CD4-positive, alpha-beta T cell treated with Interferon alpha-2 for 1 hour (primary cell): Measurements from ENCODE around the gene TMEM273.
"Not testable (repeated sequence)": the region's sequence is repeated elsewhere in the genome, so short reads cannot be mapped to it uniquely, and the experiment has no call there.

ENCODE experiments used
- DNase-seq, 2 donors: peaks; one replicate each; pipeline ENCODE4 v3.0.0-alpha.2; 2020 to 2022

TMEM273 gene

GRCh38 chr10:49204119-49204518 is 15.9 kb upstream of the TMEM273 start:
- DNase-seq: no peak

DNA sequence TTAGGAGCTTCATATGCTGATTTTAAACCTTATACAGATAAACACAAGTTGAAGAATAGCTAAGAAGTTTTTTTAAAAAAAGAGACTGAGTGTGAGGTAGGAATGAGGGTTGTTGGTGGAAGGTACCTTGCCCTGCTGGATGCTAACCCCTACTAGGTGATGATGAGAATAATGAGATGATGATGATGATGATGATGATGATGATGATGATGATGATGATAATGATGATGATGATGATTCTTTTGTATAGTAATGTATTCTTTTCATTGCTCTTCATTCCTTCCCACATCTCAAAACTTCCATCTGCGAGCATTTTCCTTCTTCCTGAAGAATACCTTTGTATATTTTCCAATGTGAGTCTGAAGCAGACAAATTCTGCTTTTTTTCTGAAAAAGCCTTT is 14.1 kb upstream of the TMEM273 start:
- no peak for DNase-seq

- DNase-seq: no peak
Observed at GRCh38 chr10:49200854-49201253, 12.7 kb upstream of the TMEM273 start.

DNA sequence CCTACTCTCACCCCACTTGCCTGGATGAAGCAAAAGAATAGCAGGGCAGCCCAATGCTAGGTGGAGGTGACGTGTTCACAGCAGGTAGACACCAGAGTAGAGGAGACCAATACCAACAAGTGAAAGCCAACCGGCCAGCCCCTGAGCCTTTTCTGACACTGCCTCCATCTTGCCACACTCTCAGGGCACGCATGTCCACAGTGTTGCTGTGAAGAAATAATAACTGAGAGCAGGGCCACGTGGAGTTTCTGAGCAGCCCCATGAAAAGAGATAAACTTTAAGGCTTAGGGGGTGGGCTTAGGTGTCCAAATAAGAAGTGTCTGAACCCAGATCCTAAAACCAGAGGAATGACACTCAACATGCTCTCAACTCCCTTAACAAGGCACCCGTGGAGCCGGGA is 9.0 kb upstream of the TMEM273 start:
- DNase-seq: no peak

DNA sequence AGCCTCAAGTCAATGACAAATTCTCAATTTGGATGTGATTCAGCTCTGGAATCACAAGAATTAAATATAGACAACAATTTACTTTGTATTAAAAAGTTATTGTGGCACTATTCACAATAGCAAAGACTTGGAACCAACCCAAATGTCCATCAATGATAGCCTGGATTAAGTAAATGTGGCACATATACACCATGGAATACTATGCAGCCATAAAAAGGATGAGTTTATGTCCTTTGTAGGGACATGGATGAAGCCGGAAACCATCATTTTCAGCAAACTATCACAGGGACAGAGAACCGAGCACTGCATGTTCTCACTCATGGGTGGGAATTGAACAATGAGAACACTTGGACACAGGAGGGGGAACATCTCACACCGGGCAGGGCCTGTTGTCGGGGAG is 7.7 kb upstream of the TMEM273 start:
- DNase-seq: not testable (repeated sequence)

GRCh38 chr10:49194212-49194920 is 6.2 kb upstream of the TMEM273 start:
- peak in 1 of 2 donors; percentile 59 for DNase-seq

- no peak for DNase-seq
Observed at GRCh38 chr10:49191349-49191748, 3.2 kb upstream of the TMEM273 start.

DNA sequence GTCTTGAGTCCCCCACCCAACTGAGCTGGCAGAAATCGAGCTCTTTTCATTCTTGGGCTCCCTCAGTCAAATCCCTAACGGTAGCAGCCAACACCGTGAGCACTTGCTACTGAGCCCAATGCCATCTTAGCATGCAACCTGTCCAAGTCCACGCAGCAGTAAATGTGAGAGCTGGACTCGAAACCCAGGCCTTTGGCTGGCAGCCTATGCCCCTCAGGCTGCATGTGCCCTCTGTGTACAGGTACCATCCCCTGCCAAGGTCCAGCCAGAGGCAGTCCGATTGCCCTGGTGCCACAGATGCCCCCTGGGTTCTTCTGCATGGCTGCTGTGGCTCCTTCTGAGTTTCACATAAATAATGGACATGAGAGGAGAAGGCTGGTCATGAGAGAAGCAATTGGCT is 1.2 kb upstream of the TMEM273 start:
- DNase-seq: no peak

GRCh38 chr10:49187044-49187484 is 1.1 kb downstream of the TMEM273 start:
- no peak for DNase-seq

GRCh38 chr10:49186613-49187012 is 1.6 kb downstream of the TMEM273 start:
- DNase-seq: peak in 1 of 2 donors; percentile 11

DNA sequence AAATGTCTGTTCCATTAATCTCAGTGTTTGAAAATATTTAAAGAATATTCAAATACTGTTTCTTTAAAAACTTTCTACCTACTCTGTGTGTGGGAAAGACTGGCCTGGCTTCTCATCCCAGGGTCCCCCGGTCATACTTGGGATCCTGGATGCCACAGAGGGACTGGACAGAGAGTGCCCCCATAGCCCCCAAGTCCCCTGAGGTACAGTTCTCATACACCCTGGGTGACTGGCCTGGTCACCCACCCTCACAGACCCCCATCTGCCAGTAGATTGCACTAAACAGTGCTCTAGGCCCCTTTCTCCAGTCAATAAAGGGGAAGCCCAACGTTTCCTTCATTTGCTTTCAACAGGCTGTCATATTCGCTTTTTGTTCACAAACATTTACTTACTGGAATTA is 3.0 kb downstream of the TMEM273 start:
- no peak for DNase-seq

DNA sequence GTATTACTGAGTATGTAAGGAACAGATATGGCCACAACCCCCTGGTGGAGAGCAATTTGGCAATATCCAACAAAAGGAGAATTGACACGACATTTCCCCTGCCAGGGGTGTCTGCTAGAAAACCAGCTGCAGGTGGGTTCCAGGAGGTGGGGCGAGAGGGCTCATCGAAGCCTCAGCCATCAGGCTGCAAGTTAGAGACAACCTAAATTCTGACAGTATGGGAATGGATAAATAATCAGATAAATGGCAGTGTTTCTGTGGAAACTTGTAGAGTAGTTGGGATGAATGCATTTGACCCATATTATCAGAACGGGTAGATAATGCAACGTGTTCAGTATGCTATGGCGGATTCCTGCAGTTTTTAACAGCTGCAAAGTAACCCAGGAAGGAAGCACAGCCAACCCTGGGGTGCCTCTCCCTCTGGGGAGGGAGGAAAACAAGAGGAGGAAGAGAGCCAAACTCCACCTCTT is 3.5 kb downstream of the TMEM273 start:
- DNase-seq: peak in 1 of 2 donors; percentile 18

DNA sequence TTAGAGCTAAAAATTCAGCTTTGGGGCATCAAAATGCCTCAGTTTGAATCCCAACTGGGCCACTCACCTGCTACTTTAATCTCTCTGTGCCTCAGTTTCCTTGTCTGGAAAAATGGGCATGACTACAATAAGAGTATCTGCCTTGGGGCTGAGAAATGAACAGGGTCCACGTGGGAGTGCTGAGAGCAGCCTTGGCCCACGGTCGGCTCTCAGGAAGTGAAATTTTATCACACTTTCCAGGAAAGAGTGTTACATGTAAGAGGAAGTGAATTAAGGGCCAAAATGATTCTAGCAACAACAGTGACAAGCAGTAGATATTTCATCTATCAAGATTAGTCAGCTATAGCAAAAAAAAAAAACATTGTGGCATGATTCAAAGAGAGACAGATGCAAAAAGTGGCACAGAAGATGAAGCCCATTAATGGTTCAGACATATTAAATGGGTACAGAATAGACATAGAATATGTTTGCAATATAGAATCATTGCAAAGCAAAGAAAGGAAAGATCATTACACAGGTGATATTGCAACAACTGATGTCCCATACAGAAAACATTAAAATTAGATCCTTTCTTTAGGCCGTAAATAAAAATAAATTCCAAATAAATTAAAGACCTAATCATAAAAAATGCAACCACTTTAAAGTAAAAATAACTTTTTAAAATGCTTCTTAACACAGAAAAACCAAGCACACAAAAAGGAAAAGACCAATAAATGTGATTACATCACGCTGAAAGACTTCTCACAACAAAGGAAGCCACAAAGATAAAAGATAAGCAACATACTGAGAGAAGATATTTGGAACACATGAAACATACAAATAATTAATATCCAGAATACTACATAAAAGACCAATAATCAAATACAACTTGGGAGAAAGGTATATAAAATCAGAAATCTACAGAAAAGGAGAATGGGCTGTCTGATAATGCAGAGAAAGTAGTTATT is 4.3 kb downstream of the TMEM273 start:
- peak; percentile 38 to 64 for DNase-seq

DNA sequence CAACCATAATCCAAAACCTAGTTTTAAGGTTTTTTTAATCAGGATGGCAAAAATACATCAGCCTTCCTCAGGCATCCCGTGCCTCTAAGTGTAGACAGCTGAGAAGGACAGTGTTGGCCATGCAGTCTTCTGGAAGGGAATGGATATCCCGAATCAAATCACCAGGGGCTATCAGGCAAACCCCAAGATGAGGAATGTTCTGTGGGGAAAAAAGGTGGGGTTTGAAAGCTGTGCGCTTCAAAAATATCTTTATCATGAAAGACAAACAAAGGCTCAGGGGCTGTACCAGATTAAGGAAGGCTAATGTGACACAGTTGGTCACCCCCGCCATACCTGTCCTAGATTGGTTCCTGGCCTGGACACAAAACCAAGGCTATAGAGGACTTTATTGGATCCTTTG is 5.4 kb downstream of the TMEM273 start:
- DNase-seq: no peak

DNA sequence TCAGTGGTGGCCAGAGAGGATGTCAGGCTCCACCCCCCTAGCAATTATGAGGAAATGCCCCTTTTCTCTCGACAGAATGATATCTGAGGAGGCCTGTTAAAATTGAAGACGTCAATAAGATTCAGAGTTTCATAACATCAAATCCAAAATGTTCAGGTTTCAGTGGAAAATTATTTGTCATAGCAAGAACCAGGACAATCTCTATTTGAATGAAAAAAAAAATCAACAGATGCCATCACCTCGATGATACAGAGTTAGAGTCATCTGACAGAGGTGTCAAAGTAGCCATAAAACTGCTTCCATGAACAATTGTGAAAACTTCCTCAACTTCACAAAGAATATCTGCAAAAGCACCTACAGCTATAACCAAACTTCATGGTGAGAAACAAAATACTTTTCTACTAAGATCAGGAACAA is 7.7 kb downstream of the TMEM273 start:
- no peak for DNase-seq

DNA sequence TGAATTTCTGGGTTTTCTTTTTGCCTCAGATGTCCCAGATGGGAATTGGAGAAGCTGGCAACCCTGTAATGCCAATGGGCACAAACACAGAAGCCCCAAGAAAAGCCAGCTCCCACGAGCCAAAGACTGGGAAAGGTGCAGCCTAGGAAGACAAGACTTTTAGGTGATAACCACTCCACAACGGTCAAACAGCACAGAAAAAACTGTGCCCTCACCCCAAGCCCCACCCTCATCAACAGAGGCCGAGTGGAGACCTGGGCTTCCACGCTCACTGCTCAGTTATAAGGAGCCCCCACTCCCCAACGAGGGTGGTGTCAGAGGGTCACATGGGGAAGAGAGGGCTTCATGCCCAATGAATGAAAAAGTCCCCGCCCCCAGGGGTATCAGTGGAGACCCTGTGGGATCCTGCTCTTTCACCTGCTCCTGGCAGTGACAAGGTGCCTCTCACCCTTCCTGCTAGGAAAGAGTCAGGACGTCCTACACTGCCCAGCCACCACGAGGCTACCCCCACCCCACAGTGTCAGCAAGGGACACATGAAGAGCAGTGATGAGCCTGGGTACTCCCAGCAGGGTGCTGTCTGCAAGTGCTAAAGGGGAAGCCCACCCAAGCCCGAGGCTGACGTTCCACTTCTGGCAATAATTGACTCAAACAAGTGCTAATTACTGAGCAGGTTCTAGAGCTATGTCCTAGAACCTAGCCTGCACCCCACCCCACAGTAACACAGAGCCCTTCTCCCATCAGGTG is 8.3 kb downstream of the TMEM273 start:
- DNase-seq: peak in 1 of 2 donors; percentile 33

- DNase-seq: no peak
Observed at GRCh38 chr10:49178489-49179471, 9.4 kb downstream of the TMEM273 start.

DNA sequence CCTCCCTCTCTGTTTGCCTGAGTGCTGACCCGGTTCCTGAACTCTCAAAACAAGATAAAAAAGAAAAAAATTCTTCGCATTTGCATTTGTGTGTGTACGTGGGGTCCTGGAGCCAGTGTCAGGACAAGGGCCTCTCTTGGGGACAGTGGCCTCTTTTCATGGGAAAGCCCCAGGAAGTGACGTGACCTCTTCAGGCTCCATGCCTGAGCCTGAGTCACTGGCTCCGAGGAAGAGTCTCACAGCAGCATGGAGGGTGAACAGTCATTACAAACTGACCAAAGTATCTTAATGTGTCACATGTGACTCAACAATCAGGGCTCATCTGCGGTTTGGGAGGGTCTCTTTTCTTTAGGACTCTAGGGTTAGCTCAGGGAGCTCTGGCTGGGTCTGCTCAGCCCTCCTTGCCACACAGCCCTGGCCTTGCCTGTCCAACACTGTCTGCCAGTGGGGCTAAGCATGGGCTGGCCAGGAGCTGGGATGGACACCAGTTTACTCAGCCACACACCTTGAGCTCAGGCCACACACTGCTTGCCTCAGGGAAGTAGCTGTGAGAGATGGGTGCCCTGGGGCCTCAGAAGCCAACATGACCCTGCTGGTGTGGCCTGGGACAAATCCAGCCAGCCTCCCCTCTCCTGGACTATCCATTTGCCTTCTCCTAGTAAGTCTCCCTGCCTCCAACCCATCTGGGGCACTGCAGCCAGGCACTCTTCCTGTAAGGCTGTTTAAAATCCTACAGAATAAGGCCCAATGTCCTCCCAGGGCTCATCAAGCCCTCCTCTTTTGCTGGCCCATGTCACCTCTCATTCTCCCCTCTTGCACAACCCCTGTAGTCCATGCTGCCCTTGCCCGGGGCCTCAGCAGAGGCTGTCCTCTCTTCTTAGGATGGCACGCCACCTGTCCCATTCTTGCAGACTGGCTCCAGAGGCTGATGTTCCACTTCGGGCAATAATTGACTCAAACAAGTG is 10.5 kb downstream of the TMEM273 start:
- DNase-seq: peak; percentile 64 to 80

- no peak for DNase-seq
Observed at GRCh38 chr10:49176310-49177268, 11.6 kb downstream of the TMEM273 start.
